B cell (primary cell): ENCODE results near the gene UBE2J2. TPM values are rescaled to one million over a fixed set of nuclear protein-coding genes. Genes with fewer than 3 reads are reported as not detected.

ENCODE experiments used
- ATAC-seq: fragments of 200-7000 bp; cut with Tn5 transposase; one replicate; pipeline ENCODE4 v1.10.0; 2021; ENCODE audit warnings: low read depth, mild to moderate bottlenecking, moderate number of reproducible peaks, moderate library complexity
- CTCF ChIA-PET: fragments of 350-600 bp; sonication (Branson Sonifier 250); formaldehyde crosslinking; loops from one replicate; lab custom pipeline; 2021; ENCODE audit warnings: antibody characterized with exemption, inconsistent platforms; lab: Charles Lee
- POLR2A ChIA-PET: fragments of 350-600 bp; sonication (Branson Sonifier 250); formaldehyde crosslinking; loops from one replicate; lab custom pipeline; 2021; ENCODE audit warnings: antibody characterized with exemption; lab: Charles Lee
- DNase-seq: peaks from one replicate; pipeline ENCODE4 v3.0.0; 2013
- H2AFZ ChIP-seq: 2 replicates; pipeline ENCODE4 v1.6.1; 2012; ENCODE audit warnings: mild to moderate bottlenecking, low read depth, low read length; ENCODE audit not compliant: insufficient read depth, poor library complexity, severe bottlenecking
- H3K27ac ChIP-seq, 2 donors: 1 replicate in 1 of 2; 2 replicates in 1 of 2; pipeline ENCODE4 v1.5.1; 2012 to 2013; ENCODE audit warnings: low read length in 2 of 2, mild to moderate bottlenecking in 2 of 2, moderate library complexity in 1 of 2
- H3K27me3 ChIP-seq, 4 experiments: fragments of 200-600 bp in 1 of 4; sonication (generic) in 1 of 4; replicated peaks in 1 of 4; 1 replicate in 2 of 4; 2 replicates in 2 of 4; pipeline versions ENCODE4 v1.6.1 to v1.7.0; 2013 to 2016; ENCODE audit warnings: low read length in 3 of 4, mild to moderate bottlenecking in 2 of 4, mixed read lengths in 1 of 4, moderate library complexity in 1 of 4; ENCODE audit not compliant: insufficient read depth in 4 of 4, control insufficient read depth in 3 of 4; ENCODE audit errors: control extremely low read depth in 1 of 4
- H3K36me3 ChIP-seq, 2 experiments: replicated peaks in 1 of 2; 1 replicate in 1 of 2; 2 replicates in 1 of 2; pipeline versions ENCODE4 v1.6.1 to v1.7.1; 2013; ENCODE audit warnings: low read length in 1 of 2; ENCODE audit not compliant: insufficient read depth in 2 of 2, control insufficient read depth in 1 of 2; ENCODE audit errors: control extremely low read depth in 1 of 2, extremely low read depth in 1 of 2
- H3K4me1 ChIP-seq, 2 donors: fragments of 200-600 bp in 1 of 2; sonication (generic) in 1 of 2; 1 replicate in 1 of 2; 2 replicates in 1 of 2; pipeline versions ENCODE4 v1.5.1 to v1.6.1; 2013 to 2017; ENCODE audit warnings: low read length in 2 of 2; ENCODE audit not compliant: control insufficient read depth in 2 of 2, insufficient read depth in 2 of 2
- H3K4me2 ChIP-seq: replicated peaks from 2 replicates; pipeline ENCODE3; 2012; ENCODE audit warnings: mild to moderate bottlenecking, low read depth, low read length; ENCODE audit not compliant: poor library complexity, severe bottlenecking
- H3K4me3 ChIP-seq, 5 experiments: fragments of 200-600 bp in 1 of 5; sonication (generic) in 1 of 5; 1 replicate in 3 of 5; 2 replicates in 2 of 5; pipeline versions ENCODE4 v1.5.1 to v1.7.0; 2011 to 2016; ENCODE audit warnings: low read length in 4 of 5, mild to moderate bottlenecking in 4 of 5, low read depth in 2 of 5, control low read depth in 1 of 5, moderate library complexity in 1 of 5; ENCODE audit not compliant: insufficient read depth in 1 of 5; ENCODE audit errors: control extremely low read depth in 1 of 5, extremely low read depth in 1 of 5
- H3K79me2 ChIP-seq: fragments of 200-600 bp; sonication (generic); one replicate; pipeline ENCODE4 v1.6.0; 2016; ENCODE audit warnings: low read length; ENCODE audit not compliant: control insufficient read depth, insufficient read depth
- H3K9ac ChIP-seq: fragments of 200-600 bp; sonication (generic); 2 replicates; pipeline ENCODE4 v1.6.1; 2017; ENCODE audit warnings: mild to moderate bottlenecking, low read length, moderate library complexity
- H3K9me3 ChIP-seq, 3 donors: one replicate each; pipeline versions ENCODE4 v1.6.1 to v1.7.1; 2013; ENCODE audit warnings: low read length in 2 of 3; ENCODE audit not compliant: control insufficient read depth in 2 of 3, insufficient read depth in 1 of 3; ENCODE audit errors: control extremely low read depth in 1 of 3
- H4K20me1 ChIP-seq: 2 replicates; pipeline ENCODE4 v1.6.0; 2012; ENCODE audit warnings: mild to moderate bottlenecking, low read length; ENCODE audit not compliant: insufficient read depth, control insufficient read depth, poor library complexity, severe bottlenecking
- H3K27ac Mint-ChIP-seq: one replicate; pipeline ENCODE4 v1.8.0; 2021; ENCODE audit warnings: mixed read lengths
- H3K27me3 Mint-ChIP-seq: one replicate; pipeline ENCODE4 v1.8.0; 2021; ENCODE audit warnings: mixed read lengths
- H3K4me1 Mint-ChIP-seq: one replicate; pipeline ENCODE4 v1.8.0; 2021; ENCODE audit warnings: mixed read lengths
- H3K4me3 Mint-ChIP-seq: one replicate; pipeline ENCODE4 v1.8.0; 2021; ENCODE audit warnings: mixed read lengths
- H3K9me3 Mint-ChIP-seq: one replicate; pipeline ENCODE4 v1.8.0; 2022; ENCODE audit warnings: mixed read lengths; ENCODE audit not compliant: insufficient read depth
- CTCF ChIP-seq: fragments of 200-600 bp; IDR thresholded peaks from one replicate; pipeline ENCODE4 v1.8.0; 2022; ENCODE audit warnings: antibody characterized with exemption, mild to moderate bottlenecking
- EZH2 ChIP-seq: IDR thresholded peaks from 2 replicates; pipeline ENCODE4 v1.6.1; 2012; ENCODE audit warnings: borderline replicate concordance, low read depth, mild to moderate bottlenecking, moderate library complexity, low read length; ENCODE audit not compliant: insufficient read depth, poor library complexity, severe bottlenecking
- WGBS: methylation state at CpG from one replicate; pipeline ENCODE4 v1.1.5; 2013; ENCODE audit warnings: missing lambda C conversion rate; ENCODE audit not compliant: insufficient coverage; 5-methylcytosine and 5-hydroxymethylcytosine counted together
- intact Hi-C: fragments of 100-400 bp; cut with micrococcal nuclease; formaldehyde crosslinking; loops from one replicate; pipeline ENCODE4 v1.10.0; 2022
- polyA plus RNA-seq: library from polyadenylated mRNA; depleted of rRNA; stranded (reverse); fragments of >200 nt; gene quantifications from 2 replicates; pipeline ENCODE4 v1.2.3, GENCODE V29; 2012
- total RNA-seq, 2 donors: library from RNA; stranded (reverse); fragments of 120-200 nt in 1 of 2; gene quantifications; 1 replicate in 1 of 2; 2 replicates in 1 of 2; pipeline versions ENCODE4 v1.2.3 to v1.2.4, GENCODE V29; 2013 to 2022

UBE2J2 gene
- total and polyA plus RNA-seq, 2 donors (not counting 1 experiment from before 2014, with no cell fraction given), result 40.1 to 115 TPM

DNA sequence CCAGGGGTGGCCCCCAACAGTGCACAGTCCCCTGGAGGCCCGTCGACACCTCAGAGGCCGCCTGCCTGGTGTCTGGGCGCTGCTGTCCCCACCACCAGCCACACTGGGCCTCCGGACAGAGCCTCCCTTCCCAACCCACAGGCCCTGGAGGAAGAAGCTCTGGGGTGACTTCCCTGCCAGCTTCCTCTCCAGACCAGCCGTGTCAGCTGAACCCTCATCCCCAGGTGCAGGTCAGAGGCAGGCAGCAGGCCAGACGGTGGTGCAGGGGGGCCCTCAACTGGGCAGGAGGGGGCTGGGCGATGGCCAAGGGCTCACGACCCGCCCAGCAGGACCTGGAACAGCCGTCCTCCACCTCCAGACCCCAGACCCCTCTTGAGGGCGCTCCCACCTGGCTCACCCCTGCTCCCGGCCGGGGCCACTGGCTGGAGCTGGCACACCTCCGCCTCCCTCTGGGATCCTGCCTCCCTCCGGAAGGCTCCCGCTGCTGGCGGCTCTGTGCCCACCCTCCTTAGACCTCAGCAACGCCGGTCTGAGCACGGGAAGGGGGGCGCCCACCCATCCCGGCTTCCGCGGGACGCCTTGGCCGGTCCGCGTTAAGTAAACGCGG lies 67.8 kb downstream of the UBE2J2 start:
- Histone ChIP-seq H3K4me1 (peaks cover 44 to 51% of the 10 kb centered on the region in 2 donors), H3K27me3 (peaks cover 0 to 40% (median 12%) of the 10 kb centered on the region in 4 experiments), H4K20me1 (no peaks in the 10 kb centered on the region), H3K9ac (peak overlapping the region; percentile 64), H3K27ac (no peak overlapping the region), H3K79me2 (no peaks in the 10 kb centered on the region), H3K4me2 (peak overlapping the region; percentile 97), H3K9me3 (peaks cover 0 to 19% (median 0%) of the 10 kb centered on the region in 3 donors), H3K4me3 (peak overlapping the region in 4 of 5 experiments; percentile 34 to 61 (median 50)), H3K36me3 (no peaks in the 10 kb centered on the region), H2AFZ (peak overlapping the region; percentile 76)
- Mint-ChIP-seq H3K4me3 (peak overlapping the region; percentile 88), H3K9me3 (no peaks in the 10 kb centered on the region), H3K27me3 (peaks cover 9% of the 10 kb centered on the region), H3K4me1 (peaks cover 26% of the 10 kb centered on the region), H3K27ac (no peak overlapping the region)
- ATAC-seq (no peak), DNase-seq (peak; percentile 56)
- ChIA-PET CTCF (interaction anchor here (0.7 to 4.9 kb wide), 2 partner anchors 84 to 86 kb away, joined by 3 to 39 read pairs; no protein-coding TSS in a partner anchor), POLR2A (interaction anchor here (0.6 to 1.2 kb wide), 3 partner anchors 32 to 126 kb away, joined by 3 to 4 read pairs (median 4); partner anchors contain the start of gene TTLL10)
- intact Hi-C loops, result loop anchor here (5.0 to 10.0 kb wide), 2 partner anchors 49 to 171 kb away; no protein-coding TSS in a partner anchor
- WGBS, result 11% methylated on average over 30 of the region's 31 CpGs
- TF ChIP-seq EZH2 (no peak), CTCF (no peak)
